Activated CD8-positive, alpha-beta T cell treated with anti-CD3 and anti-CD28 coated beads, Interleukin-2, amount 10 ng/mL, durations not matched to agents 7 days and 5 days (primary cell): ENCODE data around the gene TUBGCP2. TPM values are rescaled to one million over a fixed set of nuclear protein-coding genes. Genes with fewer than 3 reads are reported as not detected.
"Not testable (repeated sequence)": the region's sequence is repeated elsewhere in the genome, so short reads cannot be mapped to it uniquely, and the experiment has no call there.

Experiments
- ATAC-seq: fragments of 150-1000 bp; cut with Tn5 transposase; one replicate; pipeline ENCODE4 v1.10.0; 2021; ENCODE audit warnings: moderate library complexity
- CTCF ChIA-PET: fragments of 350-600 bp; sonication (Branson Sonifier 250); formaldehyde crosslinking; loops from one replicate; lab custom pipeline; 2021; ENCODE audit warnings: antibody characterized with exemption; lab: Charles Lee
- POLR2A ChIA-PET: fragments of 350-600 bp; sonication (Branson Sonifier 250); formaldehyde crosslinking; loops from one replicate; lab custom pipeline; 2021; ENCODE audit warnings: antibody characterized with exemption; lab: Charles Lee
- DNase-seq: peaks from one replicate; pipeline ENCODE4 v3.0.0-alpha.2; 2020
- H3K27ac Mint-ChIP-seq: one replicate; pipeline ENCODE4 v1.8.0; 2021; ENCODE audit warnings: mild to moderate bottlenecking, mixed read lengths
- H3K27me3 Mint-ChIP-seq: one replicate; pipeline ENCODE4 v1.8.0; 2021; ENCODE audit warnings: low read depth, mixed read lengths
- H3K36me3 Mint-ChIP-seq: one replicate; pipeline ENCODE4 v1.8.0; 2021; ENCODE audit warnings: low read depth, mixed read lengths
- H3K4me1 Mint-ChIP-seq: one replicate; pipeline ENCODE4 v1.8.0; 2021; ENCODE audit warnings: low read depth, mixed read lengths
- H3K4me3 Mint-ChIP-seq: one replicate; pipeline ENCODE4 v1.8.0; 2021; ENCODE audit warnings: mild to moderate bottlenecking, mixed read lengths
- H3K9me3 Mint-ChIP-seq: one replicate; pipeline ENCODE4 v1.8.0; 2022; ENCODE audit warnings: mixed read lengths; ENCODE audit not compliant: insufficient read depth
- total RNA-seq, 2 experiments: library from RNA; stranded (reverse); gene quantifications; one replicate each; pipeline ENCODE4 v1.2.3, GENCODE V29; 2021

The TUBGCP2 gene
- total RNA-seq, 2 experiments from 2014 or later: 53.5 to 59.0 TPM

GRCh38 chr10:133267293-133267692, 41.4 kb downstream of the TUBGCP2 start:
- ATAC-seq: no peak
- Mint-ChIP-seq H3K27me3 (no peaks in the 10 kb centered on the region), H3K36me3 (peaks cover 27% of the 10 kb centered on the region), H3K27ac (no peak overlapping the region), H3K9me3 (no peaks in the 10 kb centered on the region), H3K4me1 (peaks cover 36% of the 10 kb centered on the region), H3K4me3 (no peak overlapping the region)
- ChIA-PET CTCF (interaction anchor here (0.8 kb wide), 1 partner anchor 9 kb away, joined by 3 read pairs; the partner anchor contains the start of gene ADAM8), POLR2A (interaction anchor here (1.2 kb wide), 1 partner anchor 9 kb away, joined by 4 read pairs; the partner anchor contains the start of gene ADAM8)
- DNase-seq: no peak

GRCh38 chr10:133266056-133266795, 42.4 kb downstream of the TUBGCP2 start:
- ChIA-PET CTCF (interaction anchor here (0.6 kb wide), 1 partner anchor 586 kb away, joined by 3 read pairs; no protein-coding TSS in a partner anchor), POLR2A (interaction anchor here (1.2 kb wide), 1 partner anchor 10 kb away, joined by 4 read pairs; the partner anchor contains the start of gene ADAM8)
- no peaks in the 10 kb centered on the region for H3K27me3 Mint-ChIP-seq
- ATAC-seq (no peak), DNase-seq (no peak)
- no peak overlapping the region for H3K27ac Mint-ChIP-seq
- H3K4me1 Mint-ChIP-seq: peaks cover 41% of the 10 kb centered on the region
- no peak overlapping the region for H3K4me3 Mint-ChIP-seq
- peaks cover 23% of the 10 kb centered on the region for H3K36me3 Mint-ChIP-seq
- no peaks in the 10 kb centered on the region for H3K9me3 Mint-ChIP-seq

- CTCF ChIA-PET, H3K9me3 Mint-ChIP-seq, H3K27ac Mint-ChIP-seq, DNase-seq, ATAC-seq, H3K27me3 Mint-ChIP-seq, H3K4me3 Mint-ChIP-seq: not testable (repeated sequence)
- peaks cover 53% of the 10 kb centered on the region for H3K4me1 Mint-ChIP-seq
- peaks cover 23% of the 10 kb centered on the region for H3K36me3 Mint-ChIP-seq
- POLR2A ChIA-PET: interaction anchor here (2.1 kb wide), 1 partner anchor 11 kb away, joined by 11 read pairs; the partner anchor contains the start of gene ADAM8
These were observed 43.6 kb downstream of the TUBGCP2 start for GRCh38 chr10:133265052-133265451.

- POLR2A ChIA-PET: interaction anchor here (0.9 to 2.1 kb wide), 3 partner anchors 8 to 43 kb away, joined by 3 to 11 read pairs (median 5); partner anchors contain the start of gene ADAM8
- H3K27me3 Mint-ChIP-seq: no peaks in the 10 kb centered on the region
- ATAC-seq: no peak
- peak overlapping the region; percentile 18 for H3K4me3 Mint-ChIP-seq
- peak; percentile 75 for DNase-seq
- peaks cover 23% of the 10 kb centered on the region for H3K36me3 Mint-ChIP-seq
- peak overlapping the region; percentile 76 for H3K27ac Mint-ChIP-seq
- H3K9me3 Mint-ChIP-seq: no peaks in the 10 kb centered on the region
- CTCF ChIA-PET: interaction anchor here (2.9 kb wide), 1 partner anchor 11 kb away, joined by 17 read pairs; the partner anchor contains the start of gene ADAM8
- peaks cover 58% of the 10 kb centered on the region for H3K4me1 Mint-ChIP-seq
These were observed 44.2 kb downstream of the TUBGCP2 start for GRCh38 chr10:133264461-133264860.

GRCh38 chr10:133263674-133264073, 45.0 kb downstream of the TUBGCP2 start:
- no peaks in the 10 kb centered on the region for H3K27me3 Mint-ChIP-seq
- H3K9me3 Mint-ChIP-seq: no peaks in the 10 kb centered on the region
- DNase-seq (no peak), ATAC-seq (no peak)
- CTCF ChIA-PET: interaction anchor here (0.6 to 2.9 kb wide), 2 partner anchors 12 to 16 kb away, joined by 3 to 17 read pairs; partner anchors contain the start of gene ADAM8
- peak overlapping the region; percentile 76 for H3K27ac Mint-ChIP-seq
- peaks cover 65% of the 10 kb centered on the region for H3K4me1 Mint-ChIP-seq
- H3K36me3 Mint-ChIP-seq: peaks cover 23% of the 10 kb centered on the region
- POLR2A ChIA-PET: interaction anchor here (0.9 to 2.1 kb wide), 3 partner anchors 9 to 44 kb away, joined by 3 to 11 read pairs (median 5); partner anchors contain the start of gene ADAM8
- no peak overlapping the region for H3K4me3 Mint-ChIP-seq

- ATAC-seq (no peak), DNase-seq (no peak)
- H3K4me1 Mint-ChIP-seq: peaks cover 74% of the 10 kb centered on the region
- peaks cover 23% of the 10 kb centered on the region for H3K36me3 Mint-ChIP-seq
- no peaks in the 10 kb centered on the region for H3K27me3 Mint-ChIP-seq
- no peak overlapping the region for H3K4me3 Mint-ChIP-seq
- no peaks in the 10 kb centered on the region for H3K9me3 Mint-ChIP-seq
- POLR2A ChIA-PET: interaction anchor here (0.6 kb wide), 2 partner anchors 12 to 127 kb away, joined by 3 read pairs; no protein-coding TSS in a partner anchor
- CTCF ChIA-PET: interaction anchor here (1.0 to 2.9 kb wide), 2 partner anchors 10 to 13 kb away, joined by 3 to 17 read pairs; partner anchors contain the start of gene ADAM8
- H3K27ac Mint-ChIP-seq: no peak overlapping the region
These were observed 46.0 kb downstream of the TUBGCP2 start for GRCh38 chr10:133262696-133263095.

GRCh38 chr10:133261726-133262325, 46.8 kb downstream of the TUBGCP2 start:
- Mint-ChIP-seq H3K27ac (peak overlapping the region; percentile 60), H3K4me3 (peak overlapping the region; percentile 74), H3K9me3 (no peaks in the 10 kb centered on the region), H3K4me1 (peaks cover 82% of the 10 kb centered on the region), H3K36me3 (peaks cover 23% of the 10 kb centered on the region), H3K27me3 (no peaks in the 10 kb centered on the region)
- ATAC-seq (peak; percentile 49), DNase-seq (peak; percentile 90)
- POLR2A ChIA-PET: interaction anchor here (1.4 kb wide), 1 partner anchor 14 kb away, joined by 7 read pairs; the partner anchor contains the start of gene ADAM8
- CTCF ChIA-PET: interaction anchor here (1.0 to 2.9 kb wide), 5 partner anchors 10 to 68 kb away, joined by 3 to 17 read pairs (median 4); partner anchors contain the start of gene ADAM8

GRCh38 chr10:133260895-133261725, 47.6 kb downstream of the TUBGCP2 start:
- Mint-ChIP-seq H3K4me3 (peak overlapping the region; percentile 74), H3K27ac (peak overlapping the region; percentile 95), H3K9me3 (no peaks in the 10 kb centered on the region), H3K4me1 (peaks cover 87% of the 10 kb centered on the region), H3K27me3 (no peaks in the 10 kb centered on the region), H3K36me3 (peaks cover 23% of the 10 kb centered on the region)
- CTCF ChIA-PET: interaction anchor here (1.0 to 1.5 kb wide), 4 partner anchors 15 to 68 kb away, joined by 3 to 5 read pairs (median 4); partner anchors contain the start of gene ADAM8
- ATAC-seq: peak; percentile 50
- DNase-seq: peak; percentile 73
- POLR2A ChIA-PET: interaction anchor here (0.9 to 1.4 kb wide), 2 partner anchors 15 to 20 kb away, joined by 4 to 7 read pairs; partner anchors contain the start of gene ADAM8

GRCh38 chr10:133259602-133259989, 49.1 kb downstream of the TUBGCP2 start:
- POLR2A ChIA-PET: interaction anchor here (0.7 to 1.0 kb wide), 3 partner anchors 15 to 18 kb away, joined by 3 to 7 read pairs (median 3); no protein-coding TSS in a partner anchor

GRCh38 chr10:133258818-133259601, 49.7 kb downstream of the TUBGCP2 start:
- CTCF ChIA-PET: interaction anchor here (0.7 to 4.1 kb wide), 8 partner anchors 16 to 262 kb away, joined by 3 to 14 read pairs (median 6); no protein-coding TSS in a partner anchor
- peak; percentile 39 for ATAC-seq
- Mint-ChIP-seq H3K36me3 (peaks cover 10% of the 10 kb centered on the region), H3K27me3 (peaks cover 2% of the 10 kb centered on the region), H3K4me3 (peak overlapping the region; percentile 60), H3K4me1 (peaks cover 69% of the 10 kb centered on the region), H3K9me3 (no peaks in the 10 kb centered on the region), H3K27ac (peak overlapping the region; percentile 95)
- DNase-seq: peak; percentile 89
- POLR2A ChIA-PET: interaction anchor here (0.7 to 1.5 kb wide), 5 partner anchors 16 to 19 kb away, joined by 3 to 7 read pairs (median 4); no protein-coding TSS in a partner anchor

More at GRCh38 chr10:133259602-133259989, 49.1 kb downstream of the TUBGCP2 start:
- H3K4me3 Mint-ChIP-seq: peak overlapping the region; percentile 60
- H3K4me1 Mint-ChIP-seq: peaks cover 75% of the 10 kb centered on the region
- CTCF ChIA-PET: interaction anchor here (1.3 to 4.1 kb wide), 5 partner anchors 15 to 116 kb away, joined by 5 to 14 read pairs (median 6); no protein-coding TSS in a partner anchor
- ATAC-seq (no peak), DNase-seq (no peak)
- H3K36me3 Mint-ChIP-seq: peaks cover 14% of the 10 kb centered on the region
- peaks cover 2% of the 10 kb centered on the region for H3K27me3 Mint-ChIP-seq
- peak overlapping the region; percentile 95 for H3K27ac Mint-ChIP-seq
- no peaks in the 10 kb centered on the region for H3K9me3 Mint-ChIP-seq
